HG03558 (cell line): ENCODE data around the gene PLEKHG4B.
"Not testable (repeated sequence)": the region's sequence is repeated elsewhere in the genome, so short reads cannot be mapped to it uniquely, and the experiment has no call there.

Experiments used
- ATAC-seq: cut with Tn5 transposase; IDR thresholded peaks from one replicate; pipeline ENCODE4 v1.9.1; 2021; ENCODE audit warnings: moderate number of reproducible peaks; ENCODE audit not compliant: unreplicated experiment; ENCODE audit errors: extremely low read depth

The PLEKHG4B gene

GRCh38 chr5:216076-216475, 124.1 kb downstream of the PLEKHG4B start:
- not testable (repeated sequence) for ATAC-seq

GRCh38 chr5:217494-218456, 125.8 kb downstream of the PLEKHG4B start, which contains the start of the genes CCDC127 and SDHA:
Gene CCDC127 (minus strand): TSS chr5:218153. CDS start chr5:216849, 1,304 bp downstream.
Gene SDHA (plus strand): TSS chr5:218320. CDS start chr5:218356, 36 bp downstream.
- not testable (repeated sequence) for ATAC-seq

DNA sequence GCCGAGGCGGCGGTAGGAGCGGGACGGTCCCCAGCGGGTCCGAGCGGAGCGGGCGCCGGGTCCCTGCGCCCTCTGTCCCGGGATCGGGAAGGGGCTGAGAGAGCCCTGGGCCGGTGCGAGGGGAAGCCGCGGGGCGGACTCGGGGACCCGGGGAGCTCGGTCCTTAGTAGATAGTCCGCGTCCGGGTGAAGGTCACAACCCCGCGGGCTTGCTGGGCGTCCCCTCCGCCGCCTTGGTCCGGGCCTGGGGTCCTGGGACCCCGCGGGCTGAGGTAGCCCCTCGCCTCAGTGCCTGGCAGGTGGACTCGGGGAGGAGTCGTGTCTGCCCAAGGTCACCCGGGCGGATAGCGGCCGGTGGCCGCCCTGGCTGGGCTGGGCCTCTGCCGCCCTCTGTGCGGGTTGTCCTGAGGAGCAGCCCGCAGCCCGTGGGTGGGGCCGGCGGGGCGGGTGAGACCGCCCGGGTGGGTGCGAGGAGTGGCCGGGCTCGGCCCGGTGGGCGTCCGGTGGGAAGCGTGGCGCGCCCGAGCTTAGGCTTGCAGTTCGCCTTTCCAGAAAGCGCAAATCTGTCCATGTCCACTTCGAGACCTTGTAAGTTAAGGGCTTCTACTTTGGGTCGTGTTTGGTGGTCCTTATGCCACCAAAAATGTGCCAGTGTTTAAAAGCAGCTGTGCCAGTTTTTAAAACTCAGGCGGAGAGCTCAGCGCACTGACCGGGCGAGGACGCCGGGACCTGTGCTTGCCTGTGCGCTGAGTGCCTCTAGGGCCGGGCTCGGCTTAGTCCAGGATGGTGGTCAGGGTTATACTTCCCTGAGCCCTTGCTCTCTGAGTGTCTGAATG, 126.7 kb downstream of the PLEKHG4B start:
- no peak for ATAC-seq

DNA sequence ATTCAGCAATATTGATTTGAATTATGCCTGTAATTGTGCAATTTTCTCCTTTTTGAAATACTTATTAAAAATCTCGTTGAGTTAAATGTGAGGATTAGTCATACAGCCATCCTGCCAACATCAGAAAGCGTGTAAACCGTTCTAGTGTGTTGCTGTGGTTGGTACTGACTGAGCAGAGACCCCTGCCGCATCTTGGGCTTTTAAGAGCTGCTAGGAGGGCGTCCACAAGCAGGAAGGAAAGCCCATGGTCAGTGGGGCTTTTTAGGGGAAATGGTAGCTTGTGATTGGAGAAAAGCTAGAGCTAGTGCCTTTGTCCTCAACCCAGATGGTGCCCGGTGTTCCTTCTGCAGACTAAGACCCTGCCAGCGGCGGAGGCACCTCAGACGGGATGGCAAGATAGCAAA, 127.5 kb downstream of the PLEKHG4B start:
- no peak for ATAC-seq

GRCh38 chr5:219991-220390, 128.0 kb downstream of the PLEKHG4B start:
- ATAC-seq = no peak

- ATAC-seq = not testable (repeated sequence)
Measured at GRCh38 chr5:222951-223715, 131.2 kb downstream of the PLEKHG4B start.

DNA sequence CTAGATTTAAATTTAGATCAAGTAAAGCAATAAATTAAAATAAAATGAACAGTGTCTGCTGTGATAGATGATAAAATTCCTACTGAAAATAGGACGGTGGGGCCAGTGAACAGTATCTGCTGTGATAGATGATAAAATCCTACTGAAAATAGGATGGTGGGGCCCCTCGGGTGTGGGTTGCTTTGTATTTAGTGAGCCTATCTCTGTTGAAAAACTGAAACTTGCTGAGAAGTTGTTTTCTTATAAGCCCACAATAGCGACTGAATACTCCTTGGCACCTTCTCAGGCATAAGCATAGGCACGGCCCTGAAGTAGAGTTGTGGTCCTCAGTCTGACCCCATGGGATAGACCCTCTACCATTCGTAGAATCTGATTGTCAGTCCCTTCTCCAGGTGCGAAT, 131.8 kb downstream of the PLEKHG4B start:
- no peak for ATAC-seq

GRCh38 chr5:225334-225733, 133.4 kb downstream of the PLEKHG4B start:
- ATAC-seq = no peak

DNA sequence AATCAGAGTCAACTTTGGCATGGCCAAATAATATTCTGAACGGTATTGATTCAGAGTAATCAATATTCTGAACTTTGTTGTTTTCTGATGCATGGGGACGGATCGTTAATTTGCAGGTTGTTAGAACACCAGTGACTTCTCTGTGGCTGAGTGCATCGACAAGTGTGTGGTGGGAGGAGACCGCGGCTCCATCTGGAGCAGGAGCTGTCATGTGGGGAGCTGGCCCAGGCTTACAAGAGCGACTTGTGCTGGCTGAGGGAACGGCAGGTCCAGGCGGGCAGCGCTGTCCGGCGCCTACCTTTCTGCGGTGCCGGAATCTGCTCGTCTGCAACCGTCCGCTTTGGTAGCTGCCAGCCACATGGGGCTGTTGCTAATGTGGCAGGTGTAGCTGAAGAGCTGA, 135.4 kb downstream of the PLEKHG4B start:
- ATAC-seq = not testable (repeated sequence)

GRCh38 chr5:228886-229285, 136.9 kb downstream of the PLEKHG4B start:
- no peak for ATAC-seq

GRCh38 chr5:230711-231110, 138.7 kb downstream of the PLEKHG4B start:
- ATAC-seq = no peak

GRCh38 chr5:231661-232060, 139.7 kb downstream of the PLEKHG4B start:
- ATAC-seq = no peak

DNA sequence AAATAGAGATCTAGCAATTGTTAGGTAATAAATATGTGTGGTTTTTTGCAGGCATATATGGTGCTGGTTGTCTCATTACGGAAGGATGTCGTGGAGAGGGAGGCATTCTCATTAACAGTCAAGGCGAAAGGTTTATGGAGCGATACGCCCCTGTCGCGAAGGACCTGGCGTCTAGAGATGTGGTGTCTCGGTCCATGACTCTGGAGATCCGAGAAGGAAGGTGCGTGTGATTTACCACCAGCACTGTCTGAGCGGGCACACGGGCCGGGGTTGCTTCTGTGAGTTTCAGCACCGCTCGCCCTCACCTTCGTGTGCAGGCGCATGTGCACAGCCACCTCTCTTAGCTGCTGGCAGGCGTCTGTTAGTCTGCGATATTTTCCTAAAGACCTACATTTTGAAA, 141.5 kb downstream of the PLEKHG4B start:
- ATAC-seq = not testable (repeated sequence)

DNA sequence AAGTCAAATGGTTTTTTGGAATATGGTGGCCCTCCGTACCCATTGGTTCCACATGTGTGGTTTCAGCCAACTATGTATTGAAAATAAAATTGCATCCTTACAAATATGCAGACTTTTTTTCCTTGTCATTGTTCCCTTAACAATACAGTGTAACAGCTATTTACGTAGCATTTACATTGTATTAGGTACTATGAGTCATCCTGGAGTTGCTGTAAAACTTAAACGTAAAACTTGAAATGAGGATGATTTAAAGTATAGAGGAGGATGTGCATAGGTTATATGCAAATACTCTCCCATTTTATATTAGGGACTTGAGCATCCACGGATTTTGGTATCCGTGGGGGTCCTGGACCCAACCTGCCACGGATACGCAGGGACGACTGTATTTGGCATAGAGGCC, 142.5 kb downstream of the PLEKHG4B start:
- no peak for ATAC-seq

DNA sequence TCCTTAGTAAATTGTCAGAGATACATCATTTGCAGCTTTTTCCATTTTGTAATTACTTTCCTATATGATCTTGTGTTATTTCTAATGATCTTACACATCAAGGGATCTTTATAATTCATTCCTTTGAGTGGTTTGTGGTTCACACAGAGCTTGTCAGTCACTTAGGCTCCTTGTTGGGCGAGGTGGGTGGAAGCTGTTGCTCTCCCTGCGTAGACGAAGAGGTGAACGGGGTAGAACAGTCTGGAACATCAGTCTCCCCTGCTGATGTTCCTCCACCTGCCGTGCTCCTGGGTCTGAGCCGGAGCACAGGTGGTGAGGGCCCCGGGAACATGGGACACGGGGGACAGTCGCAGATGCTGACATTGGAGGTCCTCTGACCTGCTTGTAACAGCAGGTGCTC, 143.6 kb downstream of the PLEKHG4B start:
- ATAC-seq = not testable (repeated sequence)

DNA sequence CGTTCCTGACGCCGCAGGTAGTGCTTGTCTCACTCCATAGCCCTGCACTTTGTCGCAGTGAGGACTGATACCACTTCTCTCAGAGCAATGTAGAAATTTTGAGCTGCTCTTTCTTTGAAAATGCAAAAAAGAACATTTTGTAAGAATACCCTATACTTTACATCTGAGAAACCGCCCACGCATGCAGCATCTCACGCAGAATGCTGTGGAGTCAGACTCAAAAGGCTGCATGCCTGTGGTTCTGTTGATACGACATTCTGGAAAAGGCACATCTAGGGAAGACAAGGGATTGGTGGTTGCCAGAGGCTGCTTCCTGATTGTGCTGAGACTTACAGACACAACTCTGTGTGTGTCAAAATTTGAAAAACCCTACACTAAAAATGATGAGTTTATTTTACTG, 146.0 kb downstream of the PLEKHG4B start:
- not testable (repeated sequence) for ATAC-seq
